Stimulated activated CD4-positive, alpha-beta T cell treated with anti-CD3 and anti-CD28 coated beads, TNF-alpha, amount 100 ng/mL, for 48 hours (primary cell): ENCODE results near the gene RAB9A.

ENCODE experiments used
- DNase-seq, 3 donors: peaks; one replicate each; pipeline ENCODE4 v3.0.0-alpha.2; 2020; ENCODE audit warnings: low read depth in 3 of 3

Gene RAB9A

DNA sequence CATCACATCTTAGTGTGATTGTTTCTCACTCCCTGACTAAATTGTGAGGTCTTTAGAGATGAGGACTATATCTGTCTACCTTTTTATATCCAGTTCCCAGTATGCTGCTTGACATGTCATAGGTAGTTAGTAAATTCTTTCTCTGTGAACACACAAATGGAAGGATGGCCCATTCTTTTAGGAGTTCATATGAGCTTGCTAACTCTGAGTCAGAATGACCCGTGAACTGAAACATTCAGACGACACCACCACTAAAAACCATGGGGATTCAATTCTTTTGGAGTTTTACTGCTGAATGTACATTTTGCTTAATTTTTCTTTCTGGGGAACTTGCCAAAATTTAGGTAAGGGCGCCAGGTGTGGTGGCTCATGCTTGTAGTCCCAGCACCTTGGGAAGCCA lies 59.6 kb downstream of the RAB9A start:
- no peak for DNase-seq

- no peak for DNase-seq
Measured at GRCh38 chrX:13750204-13750603, 61.3 kb downstream of the RAB9A start.

DNA sequence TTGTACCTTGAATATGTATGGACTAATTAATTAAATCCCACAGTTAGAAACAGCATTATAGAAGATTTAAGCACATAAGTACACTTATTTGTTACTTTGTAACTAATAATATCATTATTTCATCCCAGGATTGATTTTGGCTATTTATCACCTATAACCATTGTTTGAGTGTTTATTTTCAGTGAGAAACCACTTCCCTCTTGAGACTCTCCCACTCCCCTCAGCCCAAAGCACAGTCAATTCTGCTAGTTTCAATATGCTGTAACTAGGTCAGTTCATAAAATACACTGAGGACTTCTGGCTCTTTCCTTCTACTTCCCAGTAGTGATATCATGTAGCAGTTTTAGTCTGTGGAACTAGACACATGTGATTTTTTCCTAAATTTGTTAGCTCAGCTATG lies 61.9 kb downstream of the RAB9A start:
- no peak for DNase-seq

DNA sequence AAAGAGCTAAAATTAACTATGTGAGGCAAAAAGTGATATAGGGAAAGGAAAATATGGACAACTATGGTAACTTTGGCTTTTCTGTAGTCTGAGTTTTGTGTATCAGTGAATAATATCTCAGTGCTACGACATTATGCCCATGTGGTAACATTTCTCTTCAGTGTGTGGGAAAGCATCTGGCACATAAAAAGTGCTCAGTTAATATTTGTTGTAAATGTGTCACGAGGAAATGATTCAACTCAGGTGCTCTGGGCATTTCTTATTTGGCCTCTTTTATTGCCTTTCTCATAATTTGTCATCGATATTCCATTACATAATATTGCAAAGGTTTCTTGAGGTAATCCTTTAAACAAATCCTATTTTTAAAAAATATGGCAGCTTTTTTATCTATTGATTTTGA lies 63.2 kb downstream of the RAB9A start:
- no peak for DNase-seq

DNA sequence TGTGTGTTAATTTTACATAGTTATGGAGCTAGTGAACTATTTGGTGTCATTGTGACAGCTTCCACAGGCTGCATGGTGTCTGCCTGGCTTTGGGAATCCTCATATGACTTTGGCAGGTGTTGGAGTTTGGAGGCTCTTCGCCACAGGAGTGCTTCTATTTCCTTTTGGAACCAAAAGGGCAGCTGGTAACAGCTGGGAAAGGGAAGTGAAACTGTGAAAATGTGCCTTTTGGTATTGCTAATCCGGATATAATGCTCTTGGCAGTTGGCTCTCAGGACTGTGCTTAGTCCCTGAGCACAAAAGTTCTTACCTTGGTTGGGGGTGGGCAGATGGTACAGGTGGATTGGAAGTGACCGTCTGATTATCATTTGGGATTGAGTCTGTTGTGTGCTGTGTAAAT lies 63.7 kb downstream of the RAB9A start:
- no peak for DNase-seq

GRCh38 chrX:13754765-13755164 lies 65.8 kb downstream of the RAB9A start:
- DNase-seq: no peak

DNA sequence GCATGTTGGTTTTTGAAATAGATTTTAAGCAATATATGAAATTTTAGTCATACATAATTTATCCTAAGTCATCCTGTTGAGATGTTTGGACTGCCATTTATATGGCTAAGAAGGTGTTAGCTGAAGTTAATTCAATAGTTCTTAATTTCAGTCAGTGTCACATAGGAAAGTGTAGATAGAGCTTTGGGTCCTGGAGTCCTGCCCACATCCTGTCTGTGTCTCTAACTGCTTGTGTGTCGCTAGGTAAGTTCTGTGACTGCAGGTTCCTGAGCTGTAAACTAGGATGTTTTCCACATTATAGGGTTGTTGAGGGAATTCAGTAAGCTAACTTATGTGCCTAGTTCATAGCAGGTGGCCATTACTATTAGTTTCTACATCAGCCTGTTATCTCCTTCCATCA lies 66.3 kb downstream of the RAB9A start:
- no peak for DNase-seq

DNA sequence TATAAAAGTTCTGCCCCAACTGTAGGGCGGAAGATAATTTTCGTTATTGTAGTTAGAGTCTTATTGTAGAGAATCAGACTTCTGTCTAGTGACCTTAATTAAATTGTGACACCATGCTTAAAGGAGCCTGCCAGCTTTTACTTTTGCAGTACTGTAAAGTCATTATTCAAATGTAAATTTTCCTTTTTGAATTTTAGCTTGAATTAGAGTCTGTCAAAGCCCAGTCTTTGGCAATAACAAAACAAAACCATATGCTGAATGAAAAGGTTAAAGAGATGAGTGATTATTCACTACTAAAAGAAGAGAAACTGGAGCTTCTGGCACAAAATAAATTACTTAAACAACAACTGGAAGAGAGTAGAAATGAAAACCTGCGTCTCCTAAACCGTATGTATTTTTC lies 67.5 kb downstream of the RAB9A start:
- DNase-seq: no peak

DNA sequence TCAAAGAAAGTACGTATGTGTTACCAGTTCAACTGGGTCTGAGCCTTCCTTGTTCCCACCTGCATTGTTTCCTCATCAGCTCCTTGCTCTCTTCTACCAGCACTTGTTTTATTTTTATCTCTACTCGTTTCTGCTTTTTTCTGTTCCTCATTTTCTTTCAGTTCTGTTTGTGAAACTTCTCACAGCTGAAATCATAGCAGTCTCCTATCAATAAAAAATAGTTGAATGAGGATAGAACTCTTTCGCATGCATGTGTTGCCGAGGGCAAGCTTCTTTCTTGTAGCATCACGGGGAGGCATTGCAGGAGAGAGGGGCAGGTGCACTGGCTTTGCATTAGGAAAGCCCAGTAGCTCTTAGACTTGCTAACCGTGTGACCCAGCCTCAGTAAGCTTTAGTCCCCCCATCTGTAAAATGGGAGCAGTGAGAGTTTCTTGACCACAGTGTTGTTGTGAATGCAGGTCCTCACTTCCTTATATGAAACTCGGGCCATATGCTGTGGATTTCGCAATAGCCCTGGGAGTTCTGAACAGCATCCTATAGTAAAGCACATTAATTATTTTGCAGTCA lies 70.3 kb downstream of the RAB9A start:
- DNase-seq: no peak
